OCI-LY1 (cell line): ENCODE measurements around the gene PYGL.
"Not testable (repeated sequence)": the region's sequence is repeated elsewhere in the genome, so short reads cannot be mapped to it uniquely, and the experiment has no call there.

ENCODE experiments used
- EZH2 ChIP-seq: fragments of 200-600 bp; sonication (generic), shearing (Covaris generic); IDR thresholded peaks from 2 replicates; pipeline ENCODE4 v1.8.0; 2017; ENCODE audit warnings: borderline replicate concordance, mixed run types, mild to moderate bottlenecking, antibody characterized with exemption, low read length, moderate library complexity, mixed read lengths
- TF ChIP-seq, protein P1 (sequence below): fragments of 200-600 bp; sonication (generic), shearing (Covaris generic); IDR thresholded peaks from 2 replicates; pipeline ENCODE4 v1.5.1; 2017; ENCODE audit warnings: mild to moderate bottlenecking, antibody characterized with exemption, low read length, moderate library complexity, mixed read lengths

DNA sequence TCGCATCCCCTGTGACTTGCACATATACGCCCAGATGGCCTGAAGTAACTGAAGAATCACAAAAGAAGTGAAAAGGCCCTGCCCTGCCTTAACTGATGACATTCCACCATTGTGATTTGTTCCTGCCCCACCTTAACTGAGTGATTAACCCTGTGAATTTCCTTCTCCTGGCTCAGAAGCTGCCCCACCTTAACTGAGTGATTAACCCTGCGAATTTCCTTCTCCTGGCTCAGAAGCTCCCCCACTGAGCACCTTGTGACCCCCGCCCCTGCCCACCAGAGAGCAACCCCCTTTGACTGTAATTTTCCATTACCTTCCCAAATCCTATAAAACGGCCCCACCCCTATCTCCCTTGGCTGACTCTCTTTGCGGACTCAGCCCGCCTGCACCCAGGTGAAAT lies 47.9 kb downstream of the PYGL start:
- TF ChIP-seq, protein P1, sequence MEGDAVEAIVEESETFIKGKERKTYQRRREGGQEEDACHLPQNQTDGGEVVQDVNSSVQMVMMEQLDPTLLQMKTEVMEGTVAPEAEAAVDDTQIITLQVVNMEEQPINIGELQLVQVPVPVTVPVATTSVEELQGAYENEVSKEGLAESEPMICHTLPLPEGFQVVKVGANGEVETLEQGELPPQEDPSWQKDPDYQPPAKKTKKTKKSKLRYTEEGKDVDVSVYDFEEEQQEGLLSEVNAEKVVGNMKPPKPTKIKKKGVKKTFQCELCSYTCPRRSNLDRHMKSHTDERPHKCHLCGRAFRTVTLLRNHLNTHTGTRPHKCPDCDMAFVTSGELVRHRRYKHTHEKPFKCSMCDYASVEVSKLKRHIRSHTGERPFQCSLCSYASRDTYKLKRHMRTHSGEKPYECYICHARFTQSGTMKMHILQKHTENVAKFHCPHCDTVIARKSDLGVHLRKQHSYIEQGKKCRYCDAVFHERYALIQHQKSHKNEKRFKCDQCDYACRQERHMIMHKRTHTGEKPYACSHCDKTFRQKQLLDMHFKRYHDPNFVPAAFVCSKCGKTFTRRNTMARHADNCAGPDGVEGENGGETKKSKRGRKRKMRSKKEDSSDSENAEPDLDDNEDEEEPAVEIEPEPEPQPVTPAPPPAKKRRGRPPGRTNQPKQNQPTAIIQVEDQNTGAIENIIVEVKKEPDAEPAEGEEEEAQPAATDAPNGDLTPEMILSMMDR = not testable (repeated sequence)
- TF ChIP-seq EZH2 = not testable (repeated sequence)
